ENCODE data around the gene CCDC185. TPM values are rescaled to one million over a fixed set of nuclear protein-coding genes. Genes with fewer than 3 reads are reported as not detected.

CCDC185 gene
- total RNA-seq: not detected in 2 replicates
- long read RNA-seq: 0 reads

DNA sequence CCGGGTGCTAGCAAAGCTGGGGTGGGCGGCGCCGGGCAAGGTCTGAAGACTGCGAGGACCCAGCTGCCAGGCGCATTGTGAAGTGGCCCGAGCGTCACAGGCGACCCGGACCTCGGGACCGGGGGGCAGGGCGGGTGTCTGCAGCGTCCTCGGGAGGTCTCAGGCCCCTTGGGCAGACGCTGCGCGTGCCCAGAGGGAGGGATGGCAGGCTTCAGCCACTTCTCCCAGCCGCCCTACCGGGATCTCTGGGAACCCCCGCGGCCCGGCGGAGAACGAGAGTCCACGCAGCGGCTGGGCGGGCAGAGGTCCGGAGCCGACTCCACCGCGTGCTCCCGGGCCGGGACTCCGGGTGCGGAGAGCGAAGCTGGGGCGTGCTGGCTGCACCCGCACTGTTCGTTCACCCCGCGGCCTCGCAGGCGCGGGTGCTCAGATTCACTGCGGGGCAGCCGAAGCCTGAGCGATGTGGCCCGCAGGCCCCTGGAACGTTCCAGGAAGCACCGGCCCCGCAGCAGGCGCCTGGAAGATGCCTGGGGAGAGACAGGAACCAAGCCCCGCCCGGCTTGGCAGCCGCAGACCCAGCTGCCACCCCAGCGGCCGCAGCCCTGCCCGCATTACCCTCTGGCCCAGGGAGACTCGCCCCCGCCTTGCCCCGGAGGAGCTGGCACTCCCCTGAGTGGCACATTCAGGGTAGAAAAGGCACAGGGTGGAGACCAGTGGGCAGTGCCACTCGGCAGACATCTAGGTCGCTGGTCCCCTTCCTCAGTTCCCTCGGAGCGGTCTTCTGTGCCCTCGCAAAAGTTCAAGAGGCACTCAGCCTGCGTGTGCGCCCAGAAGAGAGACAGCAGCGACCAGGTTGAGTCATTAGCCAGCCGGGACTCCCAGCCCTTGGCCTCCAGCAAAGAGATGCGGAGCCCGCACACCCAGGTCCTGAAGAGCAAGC lies at the start of gene CCDC185:
Gene CCDC185, plus strand, starts transcription at position 141 of the 940 bp plus-strand sequence. Its CDS starts 61 bp downstream, at position 202.
- Mint-ChIP-seq H3K4me1 (ENCODE audit: unreplicated experiment) (no peaks in the 10 kb centered on the region), H3K4me3 (ENCODE audit: unreplicated experiment) (no peak within 1 kb of the TSS), H3K27me3 (ENCODE audit: unreplicated experiment) (no peaks in the 10 kb centered on the region), H3K27ac (ENCODE audit: unreplicated experiment) (no peak within 1 kb of the TSS), H3K36me3 (ENCODE audit: unreplicated experiment) (no peaks in the 10 kb centered on the region), H3K9me3 (ENCODE audit: unreplicated experiment) (peaks cover 4% of the 10 kb centered on the region)
- no peak for TF ChIP-seq CTCF (IDR thresholded peaks at IDR 0.05)
- no peak for DNase-seq (ENCODE audit: extremely low spot score, unreplicated experiment)

- no peak for DNase-seq (ENCODE audit: extremely low spot score, unreplicated experiment)
- Mint-ChIP-seq H3K9me3 (ENCODE audit: unreplicated experiment) (no peaks in the 10 kb centered on the region), H3K27ac (ENCODE audit: unreplicated experiment) (no peak overlapping the region), H3K4me1 (ENCODE audit: unreplicated experiment) (no peaks in the 10 kb centered on the region), H3K27me3 (ENCODE audit: unreplicated experiment) (peaks cover 5% of the 10 kb centered on the region), H3K4me3 (ENCODE audit: unreplicated experiment) (no peak overlapping the region), H3K36me3 (ENCODE audit: unreplicated experiment) (no peaks in the 10 kb centered on the region)
- TF ChIP-seq CTCF (IDR thresholded peaks at IDR 0.05): no peak
These were observed 49.5 kb upstream of the CCDC185 start for GRCh38 chr1:223343692-223344091.

DNA sequence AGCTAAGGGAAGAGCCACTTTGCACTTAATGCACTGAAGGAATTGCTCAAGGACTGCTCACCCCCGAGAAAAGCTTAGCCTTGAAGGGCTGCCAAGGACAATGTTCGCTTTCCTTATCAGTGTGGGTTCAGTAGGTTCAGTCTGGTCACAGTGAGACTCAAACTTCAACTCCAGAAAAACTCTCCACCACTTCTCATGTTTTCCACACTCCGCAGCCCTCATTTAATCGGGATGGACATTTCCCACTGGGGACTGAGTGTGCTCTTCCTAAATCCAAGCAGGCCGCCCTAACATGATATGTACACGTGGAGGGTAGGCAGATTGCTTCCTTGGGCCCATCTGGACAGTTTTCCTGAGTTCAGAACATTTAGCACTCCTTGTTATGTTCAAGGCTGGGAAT lies 48.7 kb upstream of the CCDC185 start:
- TF ChIP-seq CTCF (IDR thresholded peaks at IDR 0.05): no peak

GRCh38 chr1:223345720-223346119 lies 47.5 kb upstream of the CCDC185 start:
- H3K36me3 Mint-ChIP-seq (ENCODE audit: unreplicated experiment): no peaks in the 10 kb centered on the region
- H3K4me1 Mint-ChIP-seq (ENCODE audit: unreplicated experiment): no peaks in the 10 kb centered on the region
- TF ChIP-seq CTCF (IDR thresholded peaks at IDR 0.05): no peak
- no peaks in the 10 kb centered on the region for H3K9me3 Mint-ChIP-seq (ENCODE audit: unreplicated experiment)
- H3K4me3 Mint-ChIP-seq (ENCODE audit: unreplicated experiment): no peak overlapping the region
- peaks cover 3% of the 10 kb centered on the region for H3K27me3 Mint-ChIP-seq (ENCODE audit: unreplicated experiment)
- no peak overlapping the region for H3K27ac Mint-ChIP-seq (ENCODE audit: unreplicated experiment)
- no peak for DNase-seq (ENCODE audit: extremely low spot score, unreplicated experiment)

More for the DNA sequence above, 48.7 kb upstream of the CCDC185 start:
- H3K27ac Mint-ChIP-seq (ENCODE audit: unreplicated experiment): no peak overlapping the region
- no peak overlapping the region for H3K4me3 Mint-ChIP-seq (ENCODE audit: unreplicated experiment)
- no peaks in the 10 kb centered on the region for H3K9me3 Mint-ChIP-seq (ENCODE audit: unreplicated experiment)
- H3K36me3 Mint-ChIP-seq (ENCODE audit: unreplicated experiment): no peaks in the 10 kb centered on the region
- H3K4me1 Mint-ChIP-seq (ENCODE audit: unreplicated experiment): no peaks in the 10 kb centered on the region
- peaks cover 3% of the 10 kb centered on the region for H3K27me3 Mint-ChIP-seq (ENCODE audit: unreplicated experiment)
- no peak for DNase-seq (ENCODE audit: extremely low spot score, unreplicated experiment)

DNA sequence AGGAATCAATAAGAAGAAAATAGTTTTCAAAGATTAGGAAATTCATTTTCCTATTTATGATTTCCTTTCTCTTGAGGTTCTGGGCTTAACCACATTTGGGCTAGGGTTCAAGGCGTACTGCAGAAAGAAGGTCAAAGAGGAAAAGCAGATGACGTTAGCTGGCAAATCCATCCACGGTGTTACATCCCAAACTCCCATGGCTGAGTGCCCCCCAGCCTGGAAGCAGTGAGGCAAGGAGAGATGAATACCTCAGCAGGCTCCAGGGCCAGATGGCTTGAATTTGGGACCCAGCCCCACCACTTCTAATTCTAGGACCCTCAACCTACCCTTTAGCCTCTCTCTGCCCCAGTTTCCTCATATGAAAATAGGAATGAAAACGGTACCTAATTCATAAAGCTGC lies 46.9 kb upstream of the CCDC185 start:
- no peak overlapping the region for H3K4me3 Mint-ChIP-seq (ENCODE audit: unreplicated experiment)
- H3K36me3 Mint-ChIP-seq (ENCODE audit: unreplicated experiment): no peaks in the 10 kb centered on the region
- H3K27ac Mint-ChIP-seq (ENCODE audit: unreplicated experiment): no peak overlapping the region
- H3K9me3 Mint-ChIP-seq (ENCODE audit: unreplicated experiment): no peaks in the 10 kb centered on the region
- H3K27me3 Mint-ChIP-seq (ENCODE audit: unreplicated experiment): peaks cover 3% of the 10 kb centered on the region
- no peak for DNase-seq (ENCODE audit: extremely low spot score, unreplicated experiment)
- no peak for TF ChIP-seq CTCF (IDR thresholded peaks at IDR 0.05)
- H3K4me1 Mint-ChIP-seq (ENCODE audit: unreplicated experiment): no peaks in the 10 kb centered on the region

Data from osteocyte (in vitro differentiated cells).